VCaP (cell line): Measurements from ENCODE around the gene ARHGEF12.

Experiments used
- H3K27ac ChIP-seq: fragments of 450-650 bp; 2 replicates; pipeline ENCODE4 v1.5.1; 2017
- CTCF ChIP-seq: fragments of 450-650 bp; conservative IDR thresholded peaks from 2 replicates; pipeline ENCODE4 v1.5.1; 2017; ENCODE audit warnings: mild to moderate bottlenecking, moderate library complexity

Gene ARHGEF12

GRCh38 chr11:120390585-120390922 is 54.3 kb downstream of the ARHGEF12 start:
- TF ChIP-seq CTCF, result no peak

GRCh38 chr11:120391292-120391691 is 55.1 kb downstream of the ARHGEF12 start:
- no peak for TF ChIP-seq CTCF
- H3K27ac ChIP-seq, result no peak overlapping the region

More at GRCh38 chr11:120390585-120390922, 54.3 kb downstream of the ARHGEF12 start:
- H3K27ac ChIP-seq, result no peak overlapping the region

- no peak overlapping the region for H3K27ac ChIP-seq
- no peak for TF ChIP-seq CTCF
Observed at GRCh38 chr11:120391854-120392253, 55.6 kb downstream of the ARHGEF12 start.

GRCh38 chr11:120392314-120392713 is 56.1 kb downstream of the ARHGEF12 start:
- TF ChIP-seq CTCF, result no peak
- no peak overlapping the region for H3K27ac ChIP-seq

GRCh38 chr11:120392793-120393192 is 56.6 kb downstream of the ARHGEF12 start:
- no peak for TF ChIP-seq CTCF
- no peak overlapping the region for H3K27ac ChIP-seq

GRCh38 chr11:120394119-120394518 is 57.9 kb downstream of the ARHGEF12 start:
- no peak for TF ChIP-seq CTCF
- no peak overlapping the region for H3K27ac ChIP-seq

- no peak for TF ChIP-seq CTCF
- H3K27ac ChIP-seq, result no peak overlapping the region
Observed at GRCh38 chr11:120395778-120396177, 59.6 kb downstream of the ARHGEF12 start.

- H3K27ac ChIP-seq, result no peak overlapping the region
- TF ChIP-seq CTCF, result no peak
Observed at GRCh38 chr11:120398132-120398531, 61.9 kb downstream of the ARHGEF12 start.
